Activated T-cell treated with anti-CD3 and anti-CD28 coated beads for 24 hours (primary cell): Measurements from ENCODE around the gene NAIP.
"Not testable (repeated sequence)": the region's sequence is repeated elsewhere in the genome, so short reads cannot be mapped to it uniquely, and the experiment has no call there.

Experiments
- DNase-seq: peaks from one replicate; pipeline ENCODE4 v3.0.0-alpha.2; 2020; ENCODE audit warnings: low read depth

Gene NAIP

GRCh38 chr5:70925211-70925562 lies 100.0 kb downstream of the NAIP start:
- not testable (repeated sequence) for DNase-seq
